NT2/D1 (cell line): Measurements from ENCODE around the gene ECSCR.

Experiments
- DNase-seq: peaks from one replicate; pipeline ENCODE4 v3.0.0-alpha.2; 2011; ENCODE audit warnings: low read depth, low spot score
- H3K27me3 ChIP-seq: 2 replicates; pipeline ENCODE4 v1.6.0; 2011; ENCODE audit warnings: mild to moderate bottlenecking; ENCODE audit not compliant: insufficient read length, insufficient read depth
- H3K36me3 ChIP-seq: 2 replicates; pipeline ENCODE4 v1.6.1; 2011; ENCODE audit warnings: mild to moderate bottlenecking, low read length, mixed read lengths; ENCODE audit not compliant: insufficient read depth, insufficient read length
- H3K4me1 ChIP-seq: 2 replicates; pipeline ENCODE4 v1.5.1; 2011; ENCODE audit not compliant: insufficient read depth, insufficient read length
- H3K4me3 ChIP-seq: 2 replicates; pipeline ENCODE4 v1.5.1; 2011; ENCODE audit warnings: low read depth; ENCODE audit not compliant: insufficient read length
- H3K9ac ChIP-seq: 2 replicates; pipeline ENCODE4 v1.6.0; 2011; ENCODE audit warnings: low read depth; ENCODE audit not compliant: insufficient read length
- H3K9me3 ChIP-seq: 2 replicates; pipeline ENCODE4 v1.5.1; 2011; ENCODE audit warnings: mild to moderate bottlenecking, low read length; ENCODE audit not compliant: insufficient read depth
- SUZ12 ChIP-seq: IDR thresholded peaks from 2 replicates; pipeline ENCODE4 v1.6.1; 2011; ENCODE audit not compliant: insufficient read length, insufficient read depth; ENCODE audit errors: extremely low read depth
- YY1 ChIP-seq: IDR thresholded peaks from 2 replicates; pipeline ENCODE4 v1.6.1; 2011; ENCODE audit not compliant: insufficient read length, insufficient read depth
- ZNF274 ChIP-seq: IDR thresholded peaks from 2 replicates; pipeline ENCODE4 v1.6.1; 2011; ENCODE audit warnings: mild to moderate bottlenecking, low read depth, low read length

The ECSCR gene

DNA sequence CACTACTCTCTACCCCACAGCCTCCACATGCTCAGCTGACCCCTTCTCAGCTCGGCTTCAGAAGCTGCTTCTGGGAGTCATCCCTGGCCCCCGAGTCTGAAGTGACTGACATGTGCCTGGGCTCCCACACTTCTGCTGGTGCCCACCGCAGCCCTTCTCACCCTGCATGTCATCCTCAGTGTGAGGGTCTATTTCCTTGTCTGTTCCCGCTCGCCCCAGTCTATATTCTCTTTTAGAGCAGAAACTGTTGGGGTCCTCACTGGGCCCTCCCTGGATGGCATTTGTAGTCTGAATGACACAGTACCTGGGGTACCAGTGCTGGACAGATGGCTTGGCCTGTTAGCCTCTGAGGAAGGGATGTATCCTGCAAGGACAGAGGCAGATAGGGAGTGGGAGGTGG, 5.3 kb downstream of the ECSCR start:
- TF ChIP-seq ZNF274, result no peak
- TF ChIP-seq YY1, result no peak
- no peak for TF ChIP-seq SUZ12
- DNase-seq, result no peak
- Histone ChIP-seq H3K4me1 (peaks cover 15% of the 10 kb centered on the region), H3K4me3 (no peak overlapping the region), H3K36me3 (peaks cover 11% of the 10 kb centered on the region), H3K9me3 (no peaks in the 10 kb centered on the region), H3K27me3 (no peaks in the 10 kb centered on the region), H3K9ac (no peak overlapping the region)

GRCh38 chr5:139456776-139457175, 5.8 kb downstream of the ECSCR start:
- no peaks in the 10 kb centered on the region for H3K27me3 ChIP-seq
- H3K9me3 ChIP-seq, result no peaks in the 10 kb centered on the region
- DNase-seq, result no peak
- H3K4me1 ChIP-seq, result peaks cover 12% of the 10 kb centered on the region
- H3K9ac ChIP-seq, result no peak overlapping the region
- H3K4me3 ChIP-seq, result no peak overlapping the region
- TF ChIP-seq ZNF274 (no peak), SUZ12 (no peak)
- H3K36me3 ChIP-seq, result peaks cover 16% of the 10 kb centered on the region

- Histone ChIP-seq H3K36me3 (peaks cover 24% of the 10 kb centered on the region), H3K9ac (no peak overlapping the region), H3K27me3 (no peaks in the 10 kb centered on the region), H3K4me3 (no peak overlapping the region), H3K9me3 (no peaks in the 10 kb centered on the region), H3K4me1 (peaks cover 12% of the 10 kb centered on the region)
- DNase-seq, result no peak
- TF ChIP-seq YY1 (no peak), ZNF274 (no peak), SUZ12 (no peak)
Observed at GRCh38 chr5:139454568-139455290, 7.8 kb downstream of the ECSCR start.

- H3K36me3 ChIP-seq, result peaks cover 24% of the 10 kb centered on the region
- no peak for DNase-seq
- H3K4me1 ChIP-seq, result peaks cover 6% of the 10 kb centered on the region
- TF ChIP-seq YY1 (no peak), ZNF274 (no peak), SUZ12 (no peak)
- H3K27me3 ChIP-seq, result no peaks in the 10 kb centered on the region
- no peaks in the 10 kb centered on the region for H3K9me3 ChIP-seq
- no peak overlapping the region for H3K9ac ChIP-seq
- H3K4me3 ChIP-seq, result no peak overlapping the region
Observed at GRCh38 chr5:139453683-139454567, 8.6 kb downstream of the ECSCR start.

DNA sequence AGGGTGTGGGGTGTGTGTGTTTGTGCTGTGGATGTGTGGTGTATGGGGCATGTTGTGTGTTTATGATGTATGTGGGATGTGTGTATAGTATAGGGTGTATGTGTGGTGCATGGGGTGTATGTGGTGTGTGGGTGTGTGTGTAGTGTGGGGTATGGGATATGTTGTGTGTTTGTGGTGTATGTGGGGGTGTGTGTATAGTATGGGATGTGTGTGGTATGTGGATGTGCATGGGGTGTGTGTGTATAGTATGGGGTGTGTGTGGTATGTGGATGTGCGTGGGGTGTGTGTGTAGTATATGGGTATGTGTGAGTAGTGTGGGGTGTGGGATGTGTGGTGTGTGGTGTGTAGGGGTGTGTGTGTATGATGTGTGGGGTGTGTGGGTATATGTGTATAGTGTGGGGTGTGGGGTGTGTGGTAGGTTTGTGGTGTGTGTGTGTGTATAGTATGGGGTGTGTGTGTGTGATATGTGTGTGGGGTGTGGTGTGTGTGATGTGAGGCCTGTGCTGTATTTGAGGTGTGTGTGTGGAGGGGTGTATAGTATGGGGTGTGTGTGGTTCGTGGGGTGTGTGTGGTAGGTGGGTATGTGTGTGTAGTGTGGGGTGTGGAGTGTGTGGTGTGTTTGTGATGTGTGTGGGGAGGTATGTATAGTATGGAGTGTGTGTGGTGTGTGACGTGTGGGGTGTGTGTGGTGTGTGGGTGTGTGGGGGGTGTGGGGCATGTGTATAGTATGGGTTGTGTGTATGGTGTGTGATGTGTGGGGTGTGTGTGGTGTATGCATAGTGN, 10.5 kb downstream of the ECSCR start:
- TF ChIP-seq ZNF274, result no peak
- no peak for TF ChIP-seq YY1
- no peak for TF ChIP-seq SUZ12
- H3K9ac ChIP-seq, result no peak overlapping the region
- peaks cover 24% of the 10 kb centered on the region for H3K36me3 ChIP-seq
- H3K27me3 ChIP-seq, result no peaks in the 10 kb centered on the region
- DNase-seq, result no peak
- no peaks in the 10 kb centered on the region for H3K9me3 ChIP-seq
- H3K4me1 ChIP-seq, result no peaks in the 10 kb centered on the region
- H3K4me3 ChIP-seq, result no peak overlapping the region

GRCh38 chr5:139451176-139451575, 11.4 kb downstream of the ECSCR start:
- TF ChIP-seq YY1 (no peak), SUZ12 (no peak)
- no peaks in the 10 kb centered on the region for H3K9me3 ChIP-seq
- no peak for DNase-seq
- peaks cover 24% of the 10 kb centered on the region for H3K36me3 ChIP-seq
- H3K4me1 ChIP-seq, result no peaks in the 10 kb centered on the region
- H3K27me3 ChIP-seq, result no peaks in the 10 kb centered on the region
- no peak overlapping the region for H3K9ac ChIP-seq
- no peak overlapping the region for H3K4me3 ChIP-seq
